SU-DHL-6 (cell line): ENCODE results near the gene MEIS3.

Source experiments
- CTCF ChIP-seq: fragments of 200-600 bp; sonication (generic); IDR thresholded peaks from one replicate; pipeline ENCODE4 v1.5.1; 2017; ENCODE audit warnings: antibody characterized with exemption, mild to moderate bottlenecking, low read length, moderate library complexity; ENCODE audit not compliant: insufficient read depth, poor library complexity, severe bottlenecking
- EZH2phosphoT487 ChIP-seq: fragments of 200-600 bp; sonication (generic), shearing (Covaris generic); conservative IDR thresholded peaks from 2 replicates; pipeline ENCODE4 v1.6.1; 2018; ENCODE audit warnings: mild to moderate bottlenecking, antibody characterized with exemption, low read length, moderate library complexity, mixed read lengths

- TF ChIP-seq CTCF (no peak), EZH2phosphoT487 (no peak)
These were observed 42.1 kb downstream of the MEIS3 start for GRCh38 chr19:47377208-47377701.
